Germinal center (tissue), 1 donor: Measurements from ENCODE around the gene BMPER.
"Not testable (repeated sequence)": the region's sequence is repeated elsewhere in the genome, so short reads cannot be mapped to it uniquely, and the experiment has no call there.

Experiments
- DNase-seq: peaks from one replicate; pipeline ENCODE4 v3.0.0; 2012; ENCODE audit warnings: mixed read lengths, low spot score

The BMPER gene

DNA sequence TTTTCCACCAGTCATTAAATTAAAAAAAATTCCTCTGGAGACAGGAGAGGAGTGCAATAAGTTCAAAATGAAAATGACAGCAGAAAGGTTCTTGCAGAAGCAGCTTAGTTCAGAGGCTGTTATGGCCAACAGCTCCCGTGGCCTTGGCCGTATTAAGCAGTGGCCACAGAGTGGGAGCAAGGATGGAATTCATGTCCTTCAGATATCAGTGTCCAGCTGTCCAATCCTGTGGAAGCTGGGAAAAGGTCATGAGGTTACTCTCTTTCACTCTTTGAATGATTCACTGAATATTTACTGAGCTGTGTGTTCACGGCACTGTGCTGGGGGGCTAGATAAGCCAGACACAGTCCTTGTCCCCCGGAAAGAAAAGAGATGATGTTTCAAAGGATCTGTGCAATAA, 231.8 kb downstream of the BMPER start:
- DNase-seq: no peak

DNA sequence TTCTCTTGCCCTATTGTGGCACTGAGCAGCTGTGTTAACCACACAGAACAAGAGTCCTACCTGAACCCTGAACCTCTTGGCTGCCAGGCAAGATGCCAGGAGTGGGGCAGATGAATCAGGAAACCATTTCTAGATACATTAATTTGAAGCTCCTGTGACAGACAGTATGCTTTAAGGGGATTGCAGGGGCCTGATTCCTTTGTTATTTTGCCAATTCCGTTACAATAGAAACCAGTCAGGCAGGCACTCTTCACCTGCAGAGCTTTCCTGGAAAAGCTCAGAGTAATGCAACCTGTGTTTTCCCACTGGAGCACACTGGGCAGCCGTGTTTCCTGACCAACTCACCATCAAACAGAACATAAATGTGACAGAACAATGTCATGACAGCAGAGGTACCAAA, 233.1 kb downstream of the BMPER start:
- DNase-seq: no peak

DNA sequence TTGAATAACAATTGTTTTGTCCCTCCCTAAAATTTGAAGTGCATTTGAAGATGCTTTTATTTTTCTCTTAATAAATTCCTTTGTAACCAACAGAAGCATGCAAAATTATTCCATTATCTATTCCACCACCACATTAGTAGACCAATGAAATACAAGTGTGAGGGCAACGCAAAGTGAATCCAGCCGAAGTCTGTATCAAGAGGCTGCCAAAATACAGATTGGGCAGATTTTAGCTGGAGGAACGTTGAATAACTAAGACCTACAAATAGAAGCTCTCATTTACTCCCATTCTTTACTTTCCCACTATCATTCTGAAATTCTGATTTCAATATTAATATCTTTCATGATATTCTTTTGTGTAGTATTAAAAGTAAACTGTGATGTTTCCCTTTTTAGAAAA, 233.7 kb downstream of the BMPER start:
- DNase-seq: no peak

DNA sequence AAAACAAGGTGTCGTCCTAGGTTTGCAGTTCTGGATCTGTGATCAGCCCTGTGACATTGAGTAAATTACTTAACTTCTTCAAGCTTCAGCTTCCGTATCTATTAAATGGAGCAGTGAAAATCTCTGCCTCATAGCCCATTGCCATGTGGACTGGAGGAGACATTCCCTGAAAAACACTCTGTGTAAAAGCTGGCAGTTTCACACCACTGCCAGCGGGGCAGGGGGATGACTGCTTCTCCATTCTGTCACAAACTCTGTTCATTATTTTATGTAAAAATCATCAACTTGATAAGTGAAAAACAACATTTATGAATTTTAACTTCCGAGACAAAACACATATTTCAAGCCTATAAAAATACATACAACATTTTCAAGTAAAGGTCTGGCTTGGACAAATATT, 234.7 kb downstream of the BMPER start:
- no peak for DNase-seq

GRCh38 chr7:34143402-34143801, 238.1 kb downstream of the BMPER start:
- no peak for DNase-seq

DNA sequence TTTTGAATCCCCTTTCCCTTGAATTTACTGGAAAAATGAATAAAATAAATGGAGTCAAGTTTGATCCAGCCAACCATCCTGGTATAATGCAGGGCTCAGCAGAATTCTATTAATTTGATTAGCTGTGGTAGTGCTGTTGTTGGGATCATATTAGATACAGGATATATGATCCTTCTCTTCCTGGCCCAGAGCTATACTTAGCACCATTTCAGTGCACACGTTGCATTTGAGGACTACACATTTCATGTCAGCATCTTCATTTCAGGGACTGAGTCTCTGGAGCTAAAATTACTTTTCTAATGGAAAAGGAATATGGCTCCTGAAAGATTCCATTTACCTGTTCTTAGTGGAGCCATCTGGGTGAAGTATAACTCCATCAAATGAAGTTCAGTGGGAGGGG, 240.3 kb downstream of the BMPER start:
- DNase-seq: no peak

- no peak for DNase-seq
Measured at GRCh38 chr7:34153656-34154270, 248.4 kb downstream of the BMPER start.

DNA sequence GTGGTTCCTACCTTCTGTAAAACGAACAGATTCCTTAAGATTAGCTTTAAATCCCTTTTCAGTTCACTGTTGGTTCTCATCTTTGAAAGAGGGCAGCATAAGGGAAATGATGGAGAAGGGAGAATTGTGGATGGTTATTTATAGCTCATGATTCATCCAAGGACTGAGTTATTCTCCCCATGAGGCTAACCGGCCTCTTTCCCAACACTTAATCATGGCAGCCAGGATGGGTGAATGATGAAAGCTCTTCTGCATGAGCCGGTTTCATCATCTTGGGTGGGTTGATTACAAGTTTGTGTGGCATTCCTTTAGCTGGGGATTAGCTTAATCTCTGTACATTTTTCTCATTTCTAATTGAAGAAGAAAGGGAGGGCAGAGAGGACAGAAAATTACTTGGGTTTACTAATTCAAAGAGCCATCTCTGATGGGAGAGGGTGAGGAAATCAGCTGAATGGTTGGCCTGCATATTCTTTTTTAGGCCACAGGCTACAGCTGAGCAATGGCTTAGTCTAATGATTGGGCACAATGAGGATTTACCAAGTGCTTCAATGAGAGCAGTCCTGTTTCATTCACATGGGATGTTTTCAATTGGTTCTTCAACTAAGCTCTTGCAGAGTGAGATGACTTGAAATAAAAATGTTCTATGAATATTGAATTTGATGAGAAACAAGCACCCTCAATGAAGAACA, 250.0 kb downstream of the BMPER start:
- no peak for DNase-seq

DNA sequence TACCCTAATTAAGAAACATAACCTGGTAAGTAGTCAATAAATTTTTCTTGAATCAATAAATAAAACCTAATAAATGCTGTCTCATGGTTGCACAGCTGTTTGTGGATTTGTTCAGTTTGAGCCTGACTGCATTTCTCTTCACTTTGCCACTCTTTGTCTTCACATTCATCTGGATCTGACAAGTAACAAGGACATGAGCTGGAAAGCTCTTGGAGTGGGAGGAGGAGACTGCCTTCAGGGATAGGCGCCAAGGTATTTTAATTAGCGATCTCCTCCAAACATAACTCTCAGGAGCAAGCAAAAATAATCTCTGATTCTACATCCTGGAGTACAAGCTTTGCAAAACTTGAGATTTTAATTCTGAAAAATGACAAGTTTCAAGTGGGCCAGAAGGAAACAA, 251.0 kb downstream of the BMPER start:
- DNase-seq: no peak

DNA sequence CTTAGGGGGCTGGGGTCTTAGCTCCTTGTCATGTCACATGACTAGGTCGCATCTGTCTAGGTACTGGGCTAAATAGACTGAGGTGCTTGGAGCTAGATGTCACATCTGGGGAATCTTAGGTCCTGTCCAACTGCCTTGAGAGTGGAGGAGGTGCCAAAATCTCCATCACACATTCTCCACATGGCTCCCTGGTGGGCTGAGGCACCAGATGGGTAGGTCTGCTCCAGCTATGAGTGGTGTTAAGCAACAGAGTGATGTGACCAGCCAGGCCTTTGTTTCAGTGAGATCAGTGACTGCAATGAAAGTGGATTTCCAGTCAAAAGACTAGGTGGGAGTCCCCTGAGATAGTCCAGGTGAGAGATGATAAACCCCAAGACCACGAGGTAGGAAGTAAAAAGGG, 251.8 kb downstream of the BMPER start:
- no peak for DNase-seq

DNA sequence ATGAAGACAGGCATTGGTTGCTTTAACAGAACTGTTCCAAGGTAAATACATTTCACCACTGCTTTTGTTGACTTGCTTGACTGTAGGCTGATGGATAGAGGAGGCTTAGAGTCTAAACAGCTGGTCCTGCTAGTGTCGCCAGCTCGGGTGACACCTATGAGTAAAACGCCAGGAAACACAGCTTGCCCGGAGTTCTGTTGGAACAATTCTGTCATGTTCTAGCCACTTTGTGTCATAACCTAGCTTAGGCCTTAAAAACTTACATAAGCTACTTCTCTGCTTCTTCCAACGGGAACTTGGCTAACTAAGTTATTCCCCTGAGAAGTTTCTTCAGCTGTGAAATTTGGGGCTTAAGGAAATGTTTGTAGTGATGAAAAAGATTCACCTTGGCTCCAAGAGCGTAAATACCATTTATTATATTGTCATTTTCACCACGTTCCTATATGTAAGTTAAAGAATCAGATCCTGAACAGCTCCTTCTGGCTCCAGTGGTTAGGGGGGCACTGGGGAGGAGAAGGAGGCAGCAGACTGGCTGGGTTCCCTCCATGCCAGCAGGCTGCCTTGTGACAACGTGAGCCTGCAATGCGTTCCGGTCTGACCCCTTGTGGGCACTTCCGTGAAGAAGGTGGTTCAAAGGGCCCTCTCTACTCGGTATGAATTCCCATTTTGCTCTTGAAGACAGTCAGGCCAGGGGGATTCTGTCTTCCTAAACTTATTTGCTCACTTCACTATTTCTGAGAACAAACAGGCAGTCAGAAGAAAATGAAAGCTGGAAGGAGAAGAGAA, 253.2 kb downstream of the BMPER start:
- no peak for DNase-seq

- DNase-seq: no peak
Measured at GRCh38 chr7:34160261-34160752, 255.0 kb downstream of the BMPER start.

DNA sequence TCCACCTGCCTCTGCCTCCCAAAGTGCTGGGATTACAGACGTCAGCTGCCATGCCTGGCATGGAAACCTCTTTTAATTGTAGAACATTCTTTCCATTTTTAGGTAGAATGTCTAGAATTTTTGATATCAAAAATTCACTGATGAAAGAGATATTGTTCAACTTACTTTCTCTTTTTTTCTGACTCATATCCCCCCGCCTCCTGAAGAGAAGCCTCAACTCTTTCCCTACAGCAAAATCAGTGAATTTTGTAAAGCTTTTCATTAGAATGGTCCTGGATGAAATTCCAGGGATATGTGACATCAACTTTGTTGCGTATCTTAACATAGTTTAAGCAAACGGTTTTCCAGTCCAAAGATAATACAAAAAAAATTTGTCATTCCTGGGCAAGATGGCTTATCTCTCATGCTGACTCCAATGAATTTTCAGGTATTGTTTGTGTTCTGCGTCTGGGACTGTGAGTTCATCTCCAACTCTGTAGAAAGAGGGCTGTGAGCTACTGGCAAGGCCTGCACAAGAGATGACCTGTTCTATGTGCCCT, 256.8 kb downstream of the BMPER start:
- DNase-seq: no peak

GRCh38 chr7:34162677-34163076, 257.3 kb downstream of the BMPER start:
- no peak for DNase-seq

DNA sequence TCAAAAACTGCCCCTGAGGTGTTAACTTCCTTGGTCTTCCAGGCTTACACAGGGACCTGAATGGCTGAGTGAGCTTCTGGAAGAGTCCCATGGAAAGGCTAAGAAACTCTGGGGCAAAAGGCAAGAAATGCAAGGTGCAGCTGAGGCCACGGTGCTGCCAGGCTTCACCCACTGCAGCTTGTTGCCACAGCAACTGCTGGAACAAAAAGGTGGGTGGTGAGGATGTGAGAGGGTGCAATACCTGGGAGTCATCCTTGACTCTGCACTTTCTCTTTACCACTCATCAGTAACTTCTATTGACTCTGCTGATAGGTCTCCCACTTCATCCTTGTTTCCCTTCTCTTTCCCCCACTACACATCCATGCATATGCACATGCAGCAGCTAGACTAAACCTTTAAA, 258.6 kb downstream of the BMPER start:
- DNase-seq: no peak

- no peak for DNase-seq
Measured at GRCh38 chr7:34165466-34165865, 260.1 kb downstream of the BMPER start.

DNA sequence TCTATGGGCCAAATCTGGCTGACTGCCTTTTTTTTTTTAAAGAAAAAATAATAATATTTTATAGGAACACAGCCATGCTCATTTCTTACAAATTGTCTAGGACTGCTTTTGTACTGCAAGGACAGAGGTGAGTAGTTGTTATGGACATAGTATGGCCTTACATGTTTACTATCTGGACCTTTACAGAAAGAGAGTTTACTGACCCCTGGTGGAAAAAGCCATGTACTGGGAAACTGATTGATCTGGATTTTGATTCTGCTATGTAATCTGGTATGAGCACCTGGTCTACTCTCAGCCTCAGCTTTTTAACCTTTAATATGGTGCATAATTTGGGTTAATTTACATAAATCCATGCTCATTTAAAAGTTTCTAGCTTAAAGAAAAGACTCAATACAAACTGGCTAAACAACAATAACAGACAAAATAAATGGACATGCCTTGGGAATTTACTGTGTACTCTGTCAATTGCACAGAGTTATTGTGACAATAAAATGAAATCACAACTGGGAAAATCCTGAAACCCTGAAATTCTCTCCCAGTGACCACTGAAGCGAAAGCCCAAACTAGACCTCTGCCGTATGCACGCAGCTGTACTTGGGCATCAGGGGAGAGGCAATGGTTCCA, 260.7 kb downstream of the BMPER start:
- no peak for DNase-seq

GRCh38 chr7:34168013-34168412, 262.7 kb downstream of the BMPER start:
- no peak for DNase-seq

GRCh38 chr7:34174688-34175616, 269.6 kb downstream of the BMPER start:
- not testable (repeated sequence) for DNase-seq

DNA sequence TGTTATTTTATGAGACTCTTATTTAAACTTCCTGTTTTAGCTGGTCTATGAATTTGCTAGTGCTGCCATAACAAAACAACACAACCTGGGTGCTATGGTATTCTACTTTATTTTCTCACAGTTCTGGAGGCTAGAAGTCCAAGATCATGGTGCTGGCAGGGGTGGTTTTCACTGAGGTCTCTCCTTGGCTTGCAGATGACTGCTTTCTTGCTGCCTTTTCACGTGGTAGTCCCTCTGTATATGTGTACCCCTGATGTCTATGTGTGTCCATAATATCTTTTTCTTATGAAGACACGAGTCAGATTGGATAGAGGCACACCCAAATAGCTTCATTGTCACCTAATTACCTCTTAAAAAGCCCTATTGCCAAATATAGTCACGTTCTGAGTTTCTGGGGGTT, 270.5 kb downstream of the BMPER start:
- no peak for DNase-seq

DNA sequence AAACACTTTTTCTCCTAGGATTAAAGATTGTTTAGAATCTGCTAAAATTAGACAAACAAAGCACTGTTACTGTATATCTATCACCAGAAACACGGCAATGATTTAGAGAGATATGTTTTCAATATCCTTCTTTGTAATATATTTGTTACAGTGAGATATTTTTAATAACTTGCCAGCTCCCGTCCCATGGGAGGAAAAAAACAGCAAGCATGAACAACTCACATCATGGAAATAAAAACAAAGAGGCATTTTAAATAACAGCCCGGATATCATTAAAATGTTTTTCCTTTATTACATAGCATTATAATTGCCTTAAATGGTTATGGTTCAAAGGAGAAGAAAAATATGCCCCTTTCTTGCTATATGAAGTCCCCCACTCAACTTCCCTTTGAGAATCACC, 272.1 kb downstream of the BMPER start:
- DNase-seq: no peak
